Measurements from ENCODE around the gene MLLT3. TPM values are rescaled to one million over a fixed set of nuclear protein-coding genes. Genes with fewer than 3 reads are reported as not detected.

MLLT3 gene
- total RNA-seq, 2 donors from 2014 or later = 5.6 to 5.7 TPM

- DNase-seq = no peak
- Histone ChIP-seq H3K27ac (no peak overlapping the region), H3K9me3 (no peaks in the 10 kb centered on the region), H3K27me3 (no peaks in the 10 kb centered on the region), H3K36me3 (replicated peaks in 1 of 2; ENCODE audit: insufficient read depth in 1 of 2, low read depth in 2 of 2) (no peaks in the 10 kb centered on the region), H3K4me1 (no peaks in the 10 kb centered on the region), H3K4me3 (no peak overlapping the region)
- intact Hi-C loops (cut with DNase I) = no loop called here
- 72 to 92% methylated on average over 2 of the region's 2 CpGs for WGBS, 2 donors
- no peak for ATAC-seq
- no peak for TF ChIP-seq POLR2A (IDR thresholded peaks at IDR 0.05)
- TF ChIP-seq, protein P1, sequence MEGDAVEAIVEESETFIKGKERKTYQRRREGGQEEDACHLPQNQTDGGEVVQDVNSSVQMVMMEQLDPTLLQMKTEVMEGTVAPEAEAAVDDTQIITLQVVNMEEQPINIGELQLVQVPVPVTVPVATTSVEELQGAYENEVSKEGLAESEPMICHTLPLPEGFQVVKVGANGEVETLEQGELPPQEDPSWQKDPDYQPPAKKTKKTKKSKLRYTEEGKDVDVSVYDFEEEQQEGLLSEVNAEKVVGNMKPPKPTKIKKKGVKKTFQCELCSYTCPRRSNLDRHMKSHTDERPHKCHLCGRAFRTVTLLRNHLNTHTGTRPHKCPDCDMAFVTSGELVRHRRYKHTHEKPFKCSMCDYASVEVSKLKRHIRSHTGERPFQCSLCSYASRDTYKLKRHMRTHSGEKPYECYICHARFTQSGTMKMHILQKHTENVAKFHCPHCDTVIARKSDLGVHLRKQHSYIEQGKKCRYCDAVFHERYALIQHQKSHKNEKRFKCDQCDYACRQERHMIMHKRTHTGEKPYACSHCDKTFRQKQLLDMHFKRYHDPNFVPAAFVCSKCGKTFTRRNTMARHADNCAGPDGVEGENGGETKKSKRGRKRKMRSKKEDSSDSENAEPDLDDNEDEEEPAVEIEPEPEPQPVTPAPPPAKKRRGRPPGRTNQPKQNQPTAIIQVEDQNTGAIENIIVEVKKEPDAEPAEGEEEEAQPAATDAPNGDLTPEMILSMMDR (IDR thresholded peaks at IDR 0.05) = no peak
Observed at GRCh38 chr9:20508242-20508641, 114.1 kb downstream of the MLLT3 start.

- DNase-seq = no peak
- no peak for TF ChIP-seq POLR2A (IDR thresholded peaks at IDR 0.05)
- TF ChIP-seq, protein P1 (IDR thresholded peaks at IDR 0.05) = no peak
- H3K4me3 ChIP-seq = no peak overlapping the region
- no peaks in the 10 kb centered on the region for H3K4me1 ChIP-seq
- intact Hi-C loops (cut with DNase I) = no loop called here
- H3K36me3 ChIP-seq (replicated peaks in 1 of 2; ENCODE audit: insufficient read depth in 1 of 2, low read depth in 2 of 2) = no peaks in the 10 kb centered on the region
- ATAC-seq = no peak
- H3K27ac ChIP-seq = no peak overlapping the region
- H3K9me3 ChIP-seq = no peaks in the 10 kb centered on the region
- no peaks in the 10 kb centered on the region for H3K27me3 ChIP-seq
- WGBS, 2 donors = 0 to 38% methylated on average over 1 of the region's 1 CpG
Observed at GRCh38 chr9:20507431-20507830, 114.9 kb downstream of the MLLT3 start.

GRCh38 chr9:20506099-20506900, 116.0 kb downstream of the MLLT3 start:
- H3K27me3 ChIP-seq = no peaks in the 10 kb centered on the region
- H3K4me3 ChIP-seq = no peak overlapping the region
- H3K36me3 ChIP-seq (replicated peaks in 1 of 2; ENCODE audit: insufficient read depth in 1 of 2, low read depth in 2 of 2) = no peaks in the 10 kb centered on the region
- H3K9me3 ChIP-seq = no peaks in the 10 kb centered on the region
- ATAC-seq (no peak), DNase-seq (no peak)
- H3K27ac ChIP-seq = no peak overlapping the region
- 80 to 87% methylated on average over 11 of the region's 11 CpGs for WGBS, 2 donors
- intact Hi-C loops (cut with DNase I) = no loop called here
- TF ChIP-seq, protein P1 (IDR thresholded peaks at IDR 0.05) = no peak
- TF ChIP-seq POLR2A (IDR thresholded peaks at IDR 0.05) = no peak
- no peaks in the 10 kb centered on the region for H3K4me1 ChIP-seq

GRCh38 chr9:20505574-20505973, 116.7 kb downstream of the MLLT3 start:
- Histone ChIP-seq H3K9me3 (no peaks in the 10 kb centered on the region), H3K4me3 (no peak overlapping the region), H3K4me1 (no peaks in the 10 kb centered on the region), H3K27me3 (no peaks in the 10 kb centered on the region), H3K36me3 (replicated peaks in 1 of 2; ENCODE audit: insufficient read depth in 1 of 2, low read depth in 2 of 2) (no peaks in the 10 kb centered on the region), H3K27ac (no peak overlapping the region)
- TF ChIP-seq POLR2A (IDR thresholded peaks at IDR 0.05) = no peak
- TF ChIP-seq, protein P1 (IDR thresholded peaks at IDR 0.05) = no peak
- 91 to 94% methylated on average over 5 of the region's 5 CpGs for WGBS, 2 donors
- ATAC-seq (no peak), DNase-seq (no peak)
- intact Hi-C loops (cut with DNase I) = no loop called here

DNA sequence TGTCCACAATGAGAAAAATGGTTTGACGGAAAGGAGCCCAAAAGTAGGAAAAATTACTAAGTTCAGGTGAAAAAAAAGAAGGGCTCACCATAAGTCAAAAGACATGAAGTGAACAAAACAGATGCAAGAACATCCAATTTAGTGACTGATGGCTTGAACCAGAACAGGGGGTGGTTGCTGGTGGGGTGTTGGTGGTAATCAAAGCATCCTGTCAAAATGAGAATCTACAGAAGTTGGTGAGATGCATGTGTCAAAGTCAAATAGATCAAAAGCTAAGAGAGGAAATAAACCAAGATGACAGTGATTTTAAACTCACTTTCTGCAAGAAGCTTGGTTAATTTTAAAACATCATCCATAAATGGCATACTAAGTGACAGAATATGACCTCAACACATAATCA, 117.4 kb downstream of the MLLT3 start:
- Histone ChIP-seq H3K27me3 (no peaks in the 10 kb centered on the region), H3K36me3 (replicated peaks in 1 of 2; ENCODE audit: insufficient read depth in 1 of 2, low read depth in 2 of 2) (no peaks in the 10 kb centered on the region), H3K27ac (no peak overlapping the region), H3K9me3 (no peaks in the 10 kb centered on the region), H3K4me1 (no peaks in the 10 kb centered on the region), H3K4me3 (no peak overlapping the region)
- TF ChIP-seq POLR2A (IDR thresholded peaks at IDR 0.05) = no peak
- TF ChIP-seq, protein P1 (IDR thresholded peaks at IDR 0.05) = no peak
- ATAC-seq = no peak
- DNase-seq = no peak
- WGBS, 2 donors = 79 to 100% methylated on average over 1 of the region's 1 CpG
- intact Hi-C loops (cut with DNase I) = no loop called here

All from body of pancreas (tissue), 4 donors.